GM10248 (cell line): Measurements from ENCODE around the gene CSTF1.

Experiments used
- CTCF ChIA-PET: fragments of 300-600 bp; sonication (Branson Sonifier 250); formaldehyde crosslinking; extraction: SDS; loops from one replicate; lab custom pipeline; 2021; ENCODE audit warnings: antibody characterized with exemption; lab: Yijun Ruan, JAX
- POLR2A ChIA-PET: fragments of 350-650 bp; sonication (Branson Sonifier 250); formaldehyde crosslinking; extraction: SDS; loops from one replicate; lab custom pipeline; 2020; ENCODE audit warnings: antibody characterized with exemption; lab: Yijun Ruan, JAX
- DNase-seq: peaks from one replicate; pipeline ENCODE4 v3.0.0; 2012; ENCODE audit errors: extremely low spot score
- TF ChIP-seq, protein P1 (sequence below): IDR thresholded peaks from 2 replicates; pipeline ENCODE4 v1.5.1; 2012; ENCODE audit warnings: mild to moderate bottlenecking, low read depth; ENCODE audit errors: extremely low read depth, missing control alignments, control extremely low read depth

Gene CSTF1

DNA sequence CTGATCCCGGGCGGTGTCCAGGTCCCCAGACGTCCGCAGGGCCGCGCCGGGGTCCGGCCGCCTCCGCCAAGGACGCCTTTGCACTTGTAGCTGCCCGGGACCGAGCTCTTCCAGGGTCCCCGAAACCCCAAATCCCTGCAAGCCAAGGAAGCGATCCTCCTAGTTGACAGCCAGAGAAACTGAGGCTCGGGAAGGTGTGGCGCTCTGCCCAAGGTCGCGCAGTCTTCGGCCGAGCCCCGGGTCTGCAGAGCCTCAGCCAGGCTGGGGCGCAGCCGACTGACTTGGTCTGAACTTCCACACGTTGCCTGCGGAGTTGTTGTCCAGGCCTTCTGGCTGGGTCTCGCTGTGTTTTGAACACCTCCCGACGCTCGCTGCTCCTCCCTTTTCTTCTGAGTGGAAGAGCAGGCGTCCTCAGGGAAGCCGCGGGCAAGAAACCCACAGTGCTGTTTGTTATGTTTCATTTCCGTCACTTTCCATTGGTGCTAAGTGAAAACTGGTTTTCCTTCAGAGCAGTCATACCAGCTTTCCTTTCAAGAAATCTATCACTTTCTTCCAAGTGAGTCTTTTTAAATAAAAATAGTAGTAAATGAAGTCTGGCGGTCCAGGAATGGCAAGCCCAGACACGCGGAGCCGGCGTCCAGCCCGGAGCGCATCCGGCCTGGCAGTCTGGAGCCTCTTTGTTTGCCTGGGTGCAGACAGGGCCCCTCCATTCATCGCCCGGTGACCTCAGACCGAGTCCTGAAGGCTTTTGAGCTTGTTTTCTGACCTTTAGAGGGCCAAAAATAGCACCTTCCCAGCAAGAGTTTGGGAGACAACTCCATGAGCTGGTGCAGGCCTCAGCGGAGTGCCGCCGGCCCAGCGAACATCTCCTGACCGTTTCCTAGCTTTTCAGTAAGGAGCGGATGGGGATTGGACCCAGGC, 33.0 kb upstream of the CSTF1 start:
- CTCF ChIA-PET, result interaction anchor here (1.3 to 1.9 kb wide), 4 partner anchors 9 to 40 kb away, joined by 4 to 6 read pairs (median 6); partner anchors contain the start of genes AURKA and CSTF1
- peak; percentile 34 for DNase-seq
- POLR2A ChIA-PET, result interaction anchor here (0.8 kb wide), 1 partner anchor 68 kb away, joined by 3 read pairs; no protein-coding TSS in a partner anchor
- TF ChIP-seq, protein P1, sequence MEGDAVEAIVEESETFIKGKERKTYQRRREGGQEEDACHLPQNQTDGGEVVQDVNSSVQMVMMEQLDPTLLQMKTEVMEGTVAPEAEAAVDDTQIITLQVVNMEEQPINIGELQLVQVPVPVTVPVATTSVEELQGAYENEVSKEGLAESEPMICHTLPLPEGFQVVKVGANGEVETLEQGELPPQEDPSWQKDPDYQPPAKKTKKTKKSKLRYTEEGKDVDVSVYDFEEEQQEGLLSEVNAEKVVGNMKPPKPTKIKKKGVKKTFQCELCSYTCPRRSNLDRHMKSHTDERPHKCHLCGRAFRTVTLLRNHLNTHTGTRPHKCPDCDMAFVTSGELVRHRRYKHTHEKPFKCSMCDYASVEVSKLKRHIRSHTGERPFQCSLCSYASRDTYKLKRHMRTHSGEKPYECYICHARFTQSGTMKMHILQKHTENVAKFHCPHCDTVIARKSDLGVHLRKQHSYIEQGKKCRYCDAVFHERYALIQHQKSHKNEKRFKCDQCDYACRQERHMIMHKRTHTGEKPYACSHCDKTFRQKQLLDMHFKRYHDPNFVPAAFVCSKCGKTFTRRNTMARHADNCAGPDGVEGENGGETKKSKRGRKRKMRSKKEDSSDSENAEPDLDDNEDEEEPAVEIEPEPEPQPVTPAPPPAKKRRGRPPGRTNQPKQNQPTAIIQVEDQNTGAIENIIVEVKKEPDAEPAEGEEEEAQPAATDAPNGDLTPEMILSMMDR, result no peak

DNA sequence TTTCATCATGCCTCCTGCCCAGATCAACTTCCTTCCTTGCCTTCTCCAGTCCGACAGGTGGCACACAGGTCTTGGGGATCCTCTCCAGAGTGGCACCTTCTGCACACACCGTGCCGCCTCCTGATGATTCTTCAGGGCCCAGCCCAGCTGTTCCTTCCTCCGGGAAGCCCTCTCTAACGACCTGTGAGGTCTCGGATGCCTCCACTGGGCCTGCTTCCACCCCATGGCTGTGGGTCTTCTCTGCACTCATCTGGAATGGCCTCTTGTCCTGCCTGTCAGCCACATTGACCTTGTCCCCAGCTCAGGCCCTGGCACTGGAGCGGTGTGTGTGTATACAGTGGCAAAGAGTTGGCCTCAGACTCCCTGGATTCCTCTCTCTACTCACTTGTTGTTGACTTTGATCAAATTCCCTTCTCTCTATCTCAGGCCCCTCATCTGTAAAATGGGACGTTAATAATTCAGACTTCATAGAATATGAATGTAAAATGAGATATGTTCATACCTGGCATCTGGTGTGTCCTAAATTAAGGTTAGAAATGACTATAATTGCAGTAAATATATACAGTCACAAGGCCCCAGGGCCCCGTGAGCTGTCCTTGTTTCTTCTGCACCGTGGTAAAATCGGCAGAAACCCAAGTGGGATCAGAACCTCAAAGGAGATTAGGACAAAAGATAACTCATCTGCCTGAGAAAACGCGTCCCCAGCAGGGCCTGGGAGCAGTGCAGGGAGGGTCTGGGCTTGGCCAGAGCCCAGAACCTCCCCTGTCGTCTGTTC, 32.1 kb upstream of the CSTF1 start:
- ChIA-PET CTCF (interaction anchor here (0.9 to 1.0 kb wide), 2 partner anchors 12 to 17 kb away, joined by 3 to 4 read pairs; no protein-coding TSS in a partner anchor), POLR2A (no interaction called here)
- TF ChIP-seq, protein P1, result no peak
- DNase-seq, result no peak

DNA sequence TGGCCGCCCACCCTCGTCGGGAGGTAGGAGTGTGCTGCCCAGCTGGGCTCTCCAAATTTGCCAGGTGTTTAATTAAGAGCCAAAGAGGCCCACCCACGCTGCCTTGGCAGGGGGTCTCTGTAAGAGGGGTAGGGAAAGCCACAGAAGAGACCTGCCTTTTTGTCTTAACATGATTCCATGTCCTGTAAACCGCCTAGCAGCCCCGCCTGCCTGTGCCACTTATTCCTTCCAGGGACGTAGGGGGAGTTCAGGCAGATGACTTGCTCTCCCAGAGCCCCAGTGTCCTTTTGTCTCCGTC, 31.6 kb upstream of the CSTF1 start:
- ChIA-PET POLR2A (no interaction called here), CTCF (interaction anchor here (0.9 to 1.0 kb wide), 2 partner anchors 12 to 17 kb away, joined by 3 to 4 read pairs; no protein-coding TSS in a partner anchor)
- TF ChIP-seq, protein P1, result no peak
- DNase-seq, result no peak

DNA sequence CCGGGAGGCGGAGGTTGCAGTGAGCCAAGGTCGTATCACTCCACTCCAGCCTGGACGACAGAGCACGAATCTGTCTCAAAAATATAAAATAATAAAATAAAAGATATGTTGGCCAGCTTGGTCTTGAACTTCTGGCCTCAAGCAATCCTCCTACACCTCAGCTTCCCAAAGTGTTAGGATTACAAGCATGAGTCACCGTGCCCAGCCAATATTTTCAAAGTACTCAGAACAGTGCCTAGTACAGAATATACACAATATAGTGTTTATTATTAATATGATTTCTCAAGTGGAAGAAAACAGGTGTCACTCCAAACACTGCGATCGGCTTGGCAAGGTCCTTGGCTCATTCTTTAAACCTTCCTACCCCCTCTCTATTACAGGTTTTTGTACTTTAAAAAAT, 30.5 kb upstream of the CSTF1 start:
- POLR2A ChIA-PET, result no interaction called here
- TF ChIP-seq, protein P1, result no peak
- CTCF ChIA-PET, result no interaction called here
- DNase-seq, result no peak

DNA sequence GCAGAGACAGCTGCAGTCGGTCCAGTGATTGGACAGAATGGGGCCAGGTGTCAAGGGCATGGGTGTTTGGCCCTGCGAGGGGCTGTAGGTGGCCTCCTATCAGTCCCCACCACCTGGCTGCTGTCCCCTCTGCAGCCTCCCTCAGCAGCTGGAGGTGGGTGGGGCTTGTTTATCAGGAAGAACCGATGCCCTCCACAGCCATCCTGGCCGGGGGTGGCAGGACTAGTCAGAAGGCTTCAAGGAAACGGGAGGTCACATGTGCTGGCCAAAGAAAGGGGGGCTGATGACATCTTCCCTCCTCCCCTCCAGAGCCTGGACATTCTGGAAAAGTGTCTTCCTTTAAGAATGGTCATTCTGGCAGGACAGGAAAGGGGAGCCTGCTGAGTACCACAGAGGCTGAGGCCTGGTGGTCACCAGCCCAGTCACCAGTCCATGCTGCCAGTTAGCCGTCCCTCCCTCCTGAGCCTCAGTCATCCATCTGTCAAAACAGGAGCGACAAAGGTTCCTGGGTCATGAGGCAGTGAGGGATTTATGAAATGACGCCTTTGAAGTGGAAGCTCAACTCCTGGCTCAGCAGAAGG, 29.5 kb upstream of the CSTF1 start:
- TF ChIP-seq, protein P1, result no peak

DNA sequence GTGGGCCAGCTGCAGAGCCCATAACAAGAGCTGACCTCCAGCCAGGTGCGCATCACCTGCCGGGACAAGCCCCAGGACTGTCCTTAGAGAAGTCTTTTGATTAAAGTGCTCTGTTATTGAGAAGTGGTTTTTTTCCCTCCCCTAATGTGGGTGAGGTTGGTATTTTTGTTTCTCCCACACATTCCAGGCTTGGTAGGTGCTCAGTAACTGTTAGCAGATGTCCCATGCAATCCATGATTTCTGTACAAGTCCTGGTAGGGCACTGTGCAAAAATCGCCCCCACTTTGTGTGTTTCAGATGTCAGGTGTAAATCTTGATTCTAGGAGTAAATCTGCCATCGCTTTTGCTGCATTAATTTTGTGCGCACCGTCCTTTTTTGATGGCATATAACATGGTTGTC, 29.0 kb upstream of the CSTF1 start:
- ChIA-PET POLR2A (no interaction called here), CTCF (no interaction called here)
- TF ChIP-seq, protein P1, result no peak
- DNase-seq, result no peak

More for the DNA sequence above, 29.5 kb upstream of the CSTF1 start:
- CTCF ChIA-PET, result no interaction called here
- POLR2A ChIA-PET, result no interaction called here
- no peak for DNase-seq
